NT2/D1 (cell line): ENCODE data around the gene KITLG.

Source experiments
- SUZ12 ChIP-seq: IDR thresholded peaks from 2 replicates; pipeline ENCODE4 v1.6.1; 2011; ENCODE audit not compliant: insufficient read length, insufficient read depth; ENCODE audit errors: extremely low read depth
- YY1 ChIP-seq: IDR thresholded peaks from 2 replicates; pipeline ENCODE4 v1.6.1; 2011; ENCODE audit not compliant: insufficient read length, insufficient read depth

GRCh38 chr12:88615490-88615889, 35.2 kb upstream of the KITLG start:
- TF ChIP-seq SUZ12: no peak
- no peak for TF ChIP-seq YY1
